Stomach smooth muscle (tissue), 2 donors: Measurements from ENCODE around the gene TAPBP.
"Not testable (repeated sequence)": the region's sequence is repeated elsewhere in the genome, so short reads cannot be mapped to it uniquely, and the experiment has no call there.

Source experiments
- H3K27ac ChIP-seq: one replicate; pipeline ENCODE4 v1.7.0; 2013; ENCODE audit warnings: mild to moderate bottlenecking, low read length, inconsistent platforms
- H3K27me3 ChIP-seq, 2 donors: one replicate each; pipeline ENCODE4 v1.7.0; 2013; ENCODE audit warnings: low read length in 2 of 2; ENCODE audit not compliant: insufficient read depth in 2 of 2, control insufficient read depth in 1 of 2
- H3K36me3 ChIP-seq, 2 donors: one replicate each; pipeline ENCODE4 v1.7.0; 2013; ENCODE audit warnings: low read length in 2 of 2; ENCODE audit not compliant: control insufficient read depth in 2 of 2, insufficient read depth in 2 of 2
- H3K4me1 ChIP-seq: one replicate; pipeline ENCODE4 v1.7.0; 2013; ENCODE audit warnings: low read length; ENCODE audit not compliant: control insufficient read depth, insufficient read depth
- H3K4me3 ChIP-seq, 2 donors: one replicate each; pipeline ENCODE4 v1.7.0; 2013; ENCODE audit warnings: low read length in 2 of 2
- H3K9ac ChIP-seq, 2 donors: one replicate each; pipeline ENCODE4 v1.7.0; 2013; ENCODE audit warnings: low read length in 2 of 2, mild to moderate bottlenecking in 1 of 2
- H3K9me3 ChIP-seq, 2 donors: one replicate each; pipeline ENCODE4 v1.7.0; 2013; ENCODE audit warnings: low read length in 2 of 2; ENCODE audit not compliant: control insufficient read depth in 2 of 2
- donor health status: healthy.
- donor health status: Pancreatic carcinoma.

TAPBP gene

DNA sequence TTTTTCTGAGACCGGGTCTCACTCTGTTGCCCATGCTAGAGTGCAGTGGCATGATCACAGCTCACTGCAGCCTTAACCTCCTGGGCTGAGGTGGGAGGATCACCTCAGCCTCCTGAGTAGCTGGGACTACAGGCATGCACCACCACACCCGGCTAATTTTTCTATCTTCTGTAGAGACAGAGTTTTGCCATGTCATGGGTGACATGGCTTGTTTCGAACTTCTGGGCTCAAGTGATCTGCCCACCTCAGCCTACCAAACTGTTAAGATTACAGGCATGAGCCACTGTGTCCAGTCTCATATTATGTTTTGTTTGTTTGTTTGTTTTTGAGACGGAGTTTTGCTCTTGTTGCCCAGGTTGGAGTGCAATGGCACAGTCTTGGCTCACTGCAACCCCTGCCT lies 28.7 kb downstream of the TAPBP start:
- peaks cover 21% of the 10 kb centered on the region for H3K4me1 ChIP-seq
- not testable (repeated sequence) for H3K27me3 ChIP-seq, H3K4me3 ChIP-seq, H3K9me3 ChIP-seq, H3K27ac ChIP-seq, H3K9ac ChIP-seq
- peaks cover 29 to 37% of the 10 kb centered on the region in 2 donors for H3K36me3 ChIP-seq

DNA sequence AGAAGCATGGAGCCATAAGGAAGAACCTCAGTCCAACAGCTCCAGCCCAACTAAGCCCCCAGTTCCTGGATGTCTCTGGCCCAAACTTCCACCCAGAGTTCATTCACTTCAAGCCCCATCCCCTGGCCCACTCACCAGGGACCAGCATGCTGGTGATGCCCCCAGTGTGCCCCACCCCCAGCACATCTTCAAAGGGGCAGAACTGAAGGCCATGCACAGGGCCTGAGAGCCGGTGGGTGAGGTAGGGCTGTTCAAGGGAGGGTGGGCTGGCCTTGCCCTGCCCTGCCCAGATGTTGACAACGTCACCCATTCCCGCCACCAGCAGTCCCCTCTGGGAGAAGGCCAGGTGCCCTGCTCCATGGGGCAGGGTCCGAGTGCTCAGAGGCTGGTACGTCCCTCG lies 33.3 kb downstream of the TAPBP start:
- no peaks in the 10 kb centered on the region for H3K9me3 ChIP-seq
- H3K27me3 ChIP-seq = no peaks in the 10 kb centered on the region
- no peak overlapping the region for H3K4me3 ChIP-seq
- no peak overlapping the region for H3K9ac ChIP-seq
- peak overlapping the region; percentile 11 for H3K27ac ChIP-seq
- peaks cover 24 to 37% of the 10 kb centered on the region in 2 donors for H3K36me3 ChIP-seq
- peaks cover 34% of the 10 kb centered on the region for H3K4me1 ChIP-seq

DNA sequence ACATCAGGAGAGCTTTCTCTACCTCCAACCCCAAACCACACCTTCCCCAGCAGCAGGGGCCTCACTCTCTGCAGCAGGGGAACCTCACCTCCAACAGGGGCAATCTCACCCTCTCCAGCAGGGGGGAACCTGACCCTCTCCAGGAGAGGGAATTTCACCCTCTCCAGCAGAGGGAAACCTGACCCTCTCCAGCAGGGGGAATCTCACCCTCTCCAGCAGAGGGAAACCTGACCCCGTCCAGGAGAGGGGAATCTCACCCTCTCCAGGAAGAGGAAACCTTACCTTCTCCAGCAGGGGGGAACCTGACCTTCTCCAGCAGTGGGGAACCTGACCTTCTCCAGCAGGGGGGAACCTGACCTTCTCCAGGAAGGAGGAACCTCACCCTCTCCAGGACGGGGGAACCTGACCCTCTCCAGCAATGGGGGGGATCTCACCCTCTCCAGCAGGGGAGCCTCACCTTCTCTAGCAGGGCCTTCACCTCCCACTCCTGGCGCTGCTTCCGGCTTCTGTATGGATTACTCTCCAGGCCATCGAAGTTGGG lies 33.8 kb downstream of the TAPBP start:
- Histone ChIP-seq H3K36me3 (peaks cover 22 to 40% of the 10 kb centered on the region in 2 donors), H3K9ac (no peak overlapping the region), H3K27me3 (no peaks in the 10 kb centered on the region), H3K4me3 (no peak overlapping the region), H3K27ac (peak overlapping the region; percentile 11), H3K4me1 (peaks cover 37% of the 10 kb centered on the region), H3K9me3 (no peaks in the 10 kb centered on the region)

DNA sequence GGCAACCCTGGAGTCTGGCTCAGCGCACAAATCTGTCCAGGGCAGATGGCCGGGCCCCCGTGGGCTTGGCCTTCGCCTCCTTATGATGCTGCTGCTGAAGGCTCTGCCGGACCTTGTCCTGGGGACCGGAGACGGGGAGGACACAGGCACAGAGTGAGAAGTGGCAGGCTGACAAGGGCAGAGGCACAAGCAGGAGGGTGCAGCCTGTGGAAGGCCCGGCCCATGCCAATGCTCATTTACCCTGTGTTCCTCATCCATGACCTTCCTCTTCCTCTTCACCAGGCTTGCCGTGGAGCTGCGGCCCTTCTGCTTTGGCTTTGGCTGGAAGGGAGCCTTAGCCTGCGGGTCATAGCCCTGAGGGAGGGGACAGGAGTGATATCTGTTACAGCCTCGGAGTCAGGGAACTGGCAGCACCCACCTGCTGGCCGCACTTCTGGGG lies 34.6 kb downstream of the TAPBP start:
- peaks cover 26 to 41% of the 10 kb centered on the region in 2 donors for H3K36me3 ChIP-seq

DNA sequence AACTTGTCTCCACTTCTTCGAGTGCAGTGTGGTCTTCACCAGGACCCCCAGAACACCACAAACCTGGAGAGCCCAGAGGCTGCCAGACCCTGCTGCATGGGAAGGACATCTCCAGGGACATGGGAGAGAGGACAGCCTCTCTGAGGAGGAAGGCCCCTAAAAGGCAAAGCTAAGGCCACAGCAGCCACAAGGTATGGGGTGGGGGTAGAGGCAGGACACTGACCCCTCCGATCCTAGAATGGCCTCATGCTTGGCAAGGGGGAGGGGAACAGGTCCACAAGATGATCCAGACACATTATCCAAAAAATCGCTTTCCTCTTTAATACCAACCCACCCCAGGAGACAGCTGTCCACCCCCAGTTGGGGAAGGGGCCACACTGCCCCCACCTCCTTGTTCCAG lies 35.1 kb downstream of the TAPBP start:
- Histone ChIP-seq H3K27me3 (no peaks in the 10 kb centered on the region), H3K4me1 (peaks cover 46% of the 10 kb centered on the region), H3K36me3 (peaks cover 25 to 46% of the 10 kb centered on the region in 2 donors), H3K27ac (no peak overlapping the region), H3K4me3 (no peak overlapping the region), H3K9me3 (no peaks in the 10 kb centered on the region), H3K9ac (no peak overlapping the region)

More for the DNA sequence above, 34.6 kb downstream of the TAPBP start:
- no peaks in the 10 kb centered on the region for H3K27me3 ChIP-seq
- H3K4me1 ChIP-seq = peaks cover 41% of the 10 kb centered on the region
- no peak overlapping the region for H3K4me3 ChIP-seq
- H3K9me3 ChIP-seq = no peaks in the 10 kb centered on the region
- H3K27ac ChIP-seq = peak overlapping the region; percentile 11
- no peak overlapping the region for H3K9ac ChIP-seq

DNA sequence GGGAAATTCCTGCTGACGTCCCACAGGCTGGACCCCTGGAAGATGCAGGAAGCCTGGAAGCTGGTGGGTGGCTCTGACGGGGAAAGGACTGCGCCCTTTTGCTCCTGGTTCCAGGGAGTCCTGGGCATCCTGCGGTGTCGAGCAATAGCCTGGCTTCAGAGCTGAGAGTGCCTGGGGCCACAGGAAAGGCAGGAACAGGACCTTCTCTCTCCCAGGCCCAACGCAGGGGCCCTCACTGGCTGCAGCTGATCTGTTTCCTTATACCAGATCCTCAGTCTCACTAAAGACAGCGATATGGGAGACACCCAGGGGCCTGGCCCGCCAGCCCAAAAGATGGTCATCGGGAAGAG lies 35.5 kb downstream of the TAPBP start:
- Histone ChIP-seq H3K4me1 (peaks cover 48% of the 10 kb centered on the region), H3K9me3 (no peaks in the 10 kb centered on the region), H3K27ac (peak overlapping the region; percentile 77), H3K4me3 (peak overlapping the region in 1 of 2 donors; percentile 81), H3K27me3 (no peaks in the 10 kb centered on the region), H3K9ac (no peak overlapping the region), H3K36me3 (peaks cover 25 to 45% of the 10 kb centered on the region in 2 donors)

DNA sequence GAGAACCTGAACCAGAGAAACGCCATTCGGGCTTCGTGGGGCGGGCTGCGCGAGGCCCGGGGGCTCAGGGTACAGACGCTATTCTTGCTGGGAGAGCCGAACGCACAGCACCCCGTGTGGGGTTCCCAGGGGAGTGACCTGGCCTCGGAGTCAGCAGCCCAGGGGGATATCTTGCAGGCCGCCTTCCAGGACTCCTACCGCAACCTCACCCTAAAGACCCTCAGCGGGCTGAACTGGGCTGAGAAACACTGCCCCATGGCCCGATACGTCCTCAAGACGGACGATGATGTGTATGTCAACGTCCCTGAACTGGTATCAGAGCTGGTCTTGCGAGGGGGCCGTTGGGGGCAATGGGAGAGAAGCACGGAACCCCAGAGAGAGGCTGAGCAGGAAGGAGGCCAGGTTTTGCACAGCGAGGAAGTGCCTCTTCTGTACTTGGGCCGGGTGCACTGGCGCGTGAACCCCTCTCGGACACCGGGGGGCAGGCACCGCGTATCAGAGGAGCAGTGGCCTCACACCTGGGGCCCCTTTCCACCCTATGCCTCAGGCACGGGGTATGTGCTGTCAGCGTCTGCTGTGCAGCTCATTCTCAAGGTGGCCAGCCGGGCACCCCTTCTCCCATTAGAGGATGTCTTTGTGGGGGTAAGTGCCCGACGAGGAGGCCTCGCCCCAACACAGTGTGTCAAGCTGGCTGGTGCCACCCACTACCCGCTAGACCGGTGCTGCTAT lies 36.1 kb downstream of the TAPBP start:
- Histone ChIP-seq H3K9ac (peak overlapping the region; percentile 66 to 68), H3K9me3 (no peaks in the 10 kb centered on the region), H3K27ac (peak overlapping the region; percentile 77), H3K4me3 (peak overlapping the region; percentile 76 to 81), H3K4me1 (peaks cover 54% of the 10 kb centered on the region), H3K36me3 (peaks cover 29 to 48% of the 10 kb centered on the region in 2 donors), H3K27me3 (no peaks in the 10 kb centered on the region)

DNA sequence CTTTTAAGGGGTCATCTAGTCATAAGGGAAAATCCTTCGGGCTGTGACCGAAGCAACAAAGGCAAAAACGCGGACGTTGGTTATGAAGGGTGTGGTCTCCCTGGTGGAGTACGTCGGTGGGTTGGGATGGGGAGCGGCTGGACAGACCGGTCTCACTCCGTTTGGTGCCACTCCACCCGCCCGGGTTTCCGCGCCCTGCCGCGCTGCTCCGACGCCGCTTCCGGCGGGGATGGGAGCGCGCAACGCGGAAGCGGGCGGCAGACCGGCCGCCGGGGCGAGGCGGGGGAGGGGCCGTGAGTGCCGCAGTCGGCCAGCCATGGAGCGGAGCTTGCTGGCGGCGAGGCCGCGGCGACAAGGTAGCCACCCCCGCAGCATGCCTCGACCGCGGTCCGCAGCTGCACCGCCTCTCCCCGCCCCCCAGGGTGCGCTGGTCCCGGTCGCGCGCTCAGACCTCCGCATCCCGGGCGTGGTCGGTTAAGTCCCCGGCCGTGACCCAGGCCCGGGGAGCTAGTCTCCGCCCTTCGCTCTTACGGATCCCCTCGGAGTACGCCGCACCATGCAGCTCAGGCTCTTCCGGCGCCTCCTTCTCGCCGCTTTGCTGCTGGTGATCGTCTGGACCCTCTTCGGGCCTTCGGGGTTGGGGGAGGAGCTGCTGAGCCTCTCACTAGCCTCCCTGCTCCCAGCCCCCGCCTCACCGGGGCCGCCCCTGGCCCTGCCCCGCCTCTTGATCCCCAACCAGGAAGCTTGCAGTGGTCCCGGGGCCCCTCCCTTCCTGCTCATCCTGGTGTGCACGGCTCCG lies 36.8 kb downstream of the TAPBP start, which contains the start of gene B3GALT4:
B3GALT4 (plus strand) TSS at position 260 of the 799 bp plus-strand sequence; CDS start at position 557, 297 bp downstream.
- H3K27me3 ChIP-seq = no peaks in the 10 kb centered on the region
- H3K9me3 ChIP-seq = no peaks in the 10 kb centered on the region
- peak within 1 kb of the TSS; percentile 77 for H3K27ac ChIP-seq
- H3K4me1 ChIP-seq = peaks cover 60% of the 10 kb centered on the region
- peaks cover 24 to 40% of the 10 kb centered on the region in 2 donors for H3K36me3 ChIP-seq
- H3K9ac ChIP-seq = peak within 1 kb of the TSS; percentile 66 to 68
- H3K4me3 ChIP-seq = peak within 1 kb of the TSS; percentile 76 to 81

DNA sequence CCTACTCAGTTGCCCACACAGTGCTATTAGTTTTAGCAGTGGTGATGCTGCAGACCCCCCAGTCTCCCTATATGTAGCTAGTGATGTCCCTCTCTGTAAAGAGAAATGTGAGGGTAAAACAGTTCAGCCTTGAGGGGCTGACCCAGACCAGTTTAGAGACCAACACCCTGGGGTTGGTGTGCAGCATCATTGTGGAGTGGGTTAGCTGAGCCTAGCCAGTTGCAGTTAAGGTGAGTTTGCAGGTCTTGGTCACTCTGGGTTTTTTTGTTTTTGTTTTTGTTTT lies 37.4 kb downstream of the TAPBP start:
- H3K27ac ChIP-seq = peak overlapping the region; percentile 77
- H3K9me3 ChIP-seq = no peaks in the 10 kb centered on the region
- H3K4me1 ChIP-seq = peaks cover 62% of the 10 kb centered on the region
- peaks cover 23 to 39% of the 10 kb centered on the region in 2 donors for H3K36me3 ChIP-seq
- no peaks in the 10 kb centered on the region for H3K27me3 ChIP-seq
- peak overlapping the region; percentile 66 to 68 for H3K9ac ChIP-seq
- peak overlapping the region; percentile 76 to 81 for H3K4me3 ChIP-seq

DNA sequence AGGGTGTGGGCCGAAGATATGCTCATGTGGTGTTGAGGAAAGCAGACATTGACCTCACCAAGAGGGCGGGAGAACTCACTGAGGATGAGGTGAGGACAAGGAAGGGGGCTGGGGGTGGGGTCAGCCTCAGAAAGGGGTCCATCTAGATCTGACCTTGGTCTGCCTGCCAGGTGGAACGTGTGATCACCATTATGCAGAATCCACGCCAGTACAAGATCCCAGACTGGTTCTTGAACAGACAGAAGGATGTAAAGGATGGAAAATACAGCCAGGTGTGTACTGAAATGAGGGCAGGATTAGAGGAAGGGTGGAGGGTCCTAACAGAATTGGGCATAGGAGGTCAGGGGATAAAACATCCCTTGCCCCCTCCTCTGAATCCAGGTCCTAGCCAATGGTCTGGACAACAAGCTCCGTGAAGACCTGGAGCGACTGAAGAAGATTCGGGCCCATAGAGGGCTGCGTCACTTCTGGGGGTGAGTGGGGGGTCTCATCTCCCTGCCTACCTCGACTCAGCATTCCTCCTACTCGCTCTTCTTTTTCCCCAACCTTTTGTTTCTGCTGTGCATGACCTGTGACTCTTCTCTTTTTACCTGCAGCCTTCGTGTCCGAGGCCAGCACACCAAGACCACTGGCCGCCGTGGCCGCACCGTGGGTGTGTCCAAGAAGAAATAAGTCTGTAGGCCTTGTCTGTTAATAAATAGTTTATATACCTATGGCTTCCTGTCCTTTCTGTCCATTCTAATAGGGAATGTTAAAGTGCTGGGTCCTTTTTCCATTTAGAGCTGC lies 37.9 kb downstream of the TAPBP start:
- H3K9me3 ChIP-seq, H3K27me3 ChIP-seq: not testable (repeated sequence)
- H3K36me3 ChIP-seq = peaks cover 23 to 39% of the 10 kb centered on the region in 2 donors
- peak overlapping the region in 1 of 2 donors; percentile 66 for H3K9ac ChIP-seq
- peaks cover 66% of the 10 kb centered on the region for H3K4me1 ChIP-seq
- peak overlapping the region; percentile 77 for H3K27ac ChIP-seq
- H3K4me3 ChIP-seq = peak overlapping the region; percentile 76 to 81
